H1 (cell line): ENCODE data around the gene SLC9A5. TPM values are rescaled to one million over a fixed set of nuclear protein-coding genes. Genes with fewer than 3 reads are reported as not detected.

Experiments used
- CREB1 ChIP-seq: IDR thresholded peaks from 2 replicates; pipeline ENCODE4 v1.6.1; 2012; ENCODE audit warnings: inconsistent platforms
- MAX ChIP-seq: IDR thresholded peaks from 2 replicates; pipeline ENCODE4 v1.6.1; 2012; ENCODE audit warnings: inconsistent platforms
- NANOG ChIP-seq: IDR thresholded peaks from 2 replicates; pipeline ENCODE4 v1.6.1; 2011; ENCODE audit warnings: low read length, low read depth, mild to moderate bottlenecking, inconsistent platforms; ENCODE audit not compliant: insufficient read depth, poor library complexity, severe bottlenecking
- SP1 ChIP-seq: IDR thresholded peaks from 2 replicates; pipeline ENCODE4 v1.6.1; 2011; ENCODE audit warnings: low read depth, low read length
- TAF7 ChIP-seq: optimal IDR thresholded peaks from 2 replicates; pipeline ENCODE3; 2011; ENCODE audit warnings: low read depth, mild to moderate bottlenecking, inconsistent platforms, low read length, moderate library complexity, borderline replicate concordance
- TCF12 ChIP-seq: IDR thresholded peaks from 2 replicates; pipeline ENCODE4 v1.6.1; 2011; ENCODE audit warnings: low read depth, mild to moderate bottlenecking, low read length
- polyA plus RNA-seq, 7 experiments: library from polyadenylated mRNA; depleted of rRNA in 3 of 7; stranded (reverse) in 5 of 7; unstranded in 2 of 7; fragments of >200 nt in 5 of 7; fragments of 200-250 nt in 2 of 7; gene quantifications; 1 replicate in 5 of 7; 2 replicates in 1 of 7; 4 replicates in 1 of 7; pipeline versions ENCODE4 v1.2.1 to v1.2.3, GENCODE V29; 2011 to 2013; ENCODE audit warnings: missing spikeins in 2 of 7, mixed read lengths in 2 of 7
- total RNA-seq: library from RNA; stranded (reverse); fragmentation: NEBNext Ultra II Directional; extraction: Animal tissue kit (Norgen Biotek cat#: 25700); gene quantifications from 2 replicates; pipeline ENCODE4 v1.2.1, GENCODE V29; 2021

Gene SLC9A5
- total and polyA plus RNA-seq, 2 of the 8 experiments (the other 6 are each of a cell fraction or from before 2014, with no cell fraction given) = 7.9 to 8.6 TPM

GRCh38 chr16:67246756-67247191 is 2.0 kb upstream of the SLC9A5 start (continued):
- peak; percentile 69 for TF ChIP-seq MAX
- TF ChIP-seq NANOG = no peak
- peak; percentile 56; the same call in 1 of the 2 replicates for TF ChIP-seq SP1
- TF ChIP-seq TCF12 = no peak
- peak; percentile 73 for TF ChIP-seq TAF7
- TF ChIP-seq CREB1 = peak; percentile 31; the same call in 1 of the 2 replicates
